Measurements from ENCODE around the gene LINS1. TPM values are rescaled to one million over a fixed set of nuclear protein-coding genes. Genes with fewer than 3 reads are reported as not detected.

Gene LINS1
- total RNA-seq, 2 donors from 2014 or later = 5.4 to 29.3 TPM

- no peak for ATAC-seq (ENCODE audit: insufficient number of reproducible peaks, low FRiP score, low read depth)
- TF ChIP-seq, protein P1, sequence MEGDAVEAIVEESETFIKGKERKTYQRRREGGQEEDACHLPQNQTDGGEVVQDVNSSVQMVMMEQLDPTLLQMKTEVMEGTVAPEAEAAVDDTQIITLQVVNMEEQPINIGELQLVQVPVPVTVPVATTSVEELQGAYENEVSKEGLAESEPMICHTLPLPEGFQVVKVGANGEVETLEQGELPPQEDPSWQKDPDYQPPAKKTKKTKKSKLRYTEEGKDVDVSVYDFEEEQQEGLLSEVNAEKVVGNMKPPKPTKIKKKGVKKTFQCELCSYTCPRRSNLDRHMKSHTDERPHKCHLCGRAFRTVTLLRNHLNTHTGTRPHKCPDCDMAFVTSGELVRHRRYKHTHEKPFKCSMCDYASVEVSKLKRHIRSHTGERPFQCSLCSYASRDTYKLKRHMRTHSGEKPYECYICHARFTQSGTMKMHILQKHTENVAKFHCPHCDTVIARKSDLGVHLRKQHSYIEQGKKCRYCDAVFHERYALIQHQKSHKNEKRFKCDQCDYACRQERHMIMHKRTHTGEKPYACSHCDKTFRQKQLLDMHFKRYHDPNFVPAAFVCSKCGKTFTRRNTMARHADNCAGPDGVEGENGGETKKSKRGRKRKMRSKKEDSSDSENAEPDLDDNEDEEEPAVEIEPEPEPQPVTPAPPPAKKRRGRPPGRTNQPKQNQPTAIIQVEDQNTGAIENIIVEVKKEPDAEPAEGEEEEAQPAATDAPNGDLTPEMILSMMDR (IDR thresholded peaks at IDR 0.05) = no peak
- Histone ChIP-seq H3K4me1 (ENCODE audit: control insufficient read depth in 1 of 2, low read depth in 2 of 2) (no peaks in the 10 kb centered on the region), H3K9me3 (no peaks in the 10 kb centered on the region), H3K4me3 (no peak overlapping the region), H3K27me3 (replicated peaks; ENCODE audit: insufficient read depth) (no peaks in the 10 kb centered on the region), H3K27ac (no peak overlapping the region), H3K36me3 (no peaks in the 10 kb centered on the region)
- no peak for DNase-seq (ENCODE audit: low spot score)
These were observed 68.1 kb downstream of the LINS1 start for GRCh38 chr15:100533886-100534285.

DNA sequence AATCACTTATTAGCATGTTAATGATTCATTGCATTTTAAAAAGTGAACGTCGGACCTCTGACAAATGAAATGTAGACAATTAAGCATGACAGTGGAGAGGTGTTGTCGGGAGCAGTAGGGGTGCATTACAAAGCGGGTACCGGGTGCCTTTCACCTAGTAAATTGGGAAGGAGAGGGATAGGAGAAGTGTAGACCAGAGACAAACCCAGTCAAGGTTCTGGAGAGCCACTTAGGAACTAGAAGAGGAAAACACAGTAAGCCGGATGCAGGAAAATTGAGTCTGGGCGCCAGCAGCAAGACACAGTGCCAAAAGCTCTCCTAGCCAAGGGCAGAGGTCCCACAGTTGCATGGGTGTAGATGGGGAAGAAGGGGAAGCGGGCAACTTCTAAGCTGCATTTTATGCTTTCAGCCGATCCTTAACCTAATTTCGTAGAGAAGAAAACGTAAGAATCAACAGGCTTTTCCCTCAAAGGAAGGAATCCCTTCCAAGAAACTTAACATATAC lies 70.1 kb downstream of the LINS1 start:
- TF ChIP-seq, protein P1 (IDR thresholded peaks at IDR 0.05) = no peak
- H3K36me3 ChIP-seq = no peaks in the 10 kb centered on the region
- no peak for ATAC-seq (ENCODE audit: insufficient number of reproducible peaks, low FRiP score, low read depth)

DNA sequence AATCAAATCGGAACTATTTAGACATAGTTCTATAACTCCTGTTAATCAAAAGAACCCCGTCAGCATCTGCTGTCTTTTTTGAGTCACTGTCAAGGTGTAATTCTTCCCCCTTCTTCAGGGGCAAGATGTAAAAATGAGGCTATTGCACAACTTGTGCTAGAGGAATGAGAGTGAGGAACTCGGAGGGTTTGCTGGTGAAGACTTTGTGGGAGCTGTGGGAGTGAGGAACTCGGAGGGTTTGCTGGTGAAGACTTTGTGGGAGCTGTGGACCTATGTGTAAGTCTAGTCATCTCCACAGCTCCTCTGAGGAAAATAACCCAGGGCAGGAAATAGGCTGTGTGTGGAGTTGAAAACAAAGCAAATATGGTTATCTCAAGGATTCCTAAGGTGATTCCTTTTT lies 70.8 kb downstream of the LINS1 start:
- ATAC-seq (ENCODE audit: insufficient number of reproducible peaks, low FRiP score, low read depth) = no peak
- TF ChIP-seq, protein P1 (IDR thresholded peaks at IDR 0.05) = no peak

More for the DNA sequence above, 70.1 kb downstream of the LINS1 start:
- Histone ChIP-seq H3K27me3 (replicated peaks; ENCODE audit: insufficient read depth) (no peaks in the 10 kb centered on the region), H3K9me3 (no peaks in the 10 kb centered on the region), H3K4me3 (no peak overlapping the region), H3K4me1 (ENCODE audit: control insufficient read depth in 1 of 2, low read depth in 2 of 2) (no peaks in the 10 kb centered on the region), H3K27ac (no peak overlapping the region)
- no peak for DNase-seq (ENCODE audit: low spot score)

GRCh38 chr15:100529556-100529955 lies 72.4 kb downstream of the LINS1 start:
- TF ChIP-seq, protein P1 (IDR thresholded peaks at IDR 0.05) = no peak
- H3K36me3 ChIP-seq = no peaks in the 10 kb centered on the region
- no peak overlapping the region for H3K4me3 ChIP-seq
- peaks cover 3 to 13% of the 10 kb centered on the region in 2 donors for H3K4me1 ChIP-seq (ENCODE audit: control insufficient read depth in 1 of 2, low read depth in 2 of 2)
- ATAC-seq (ENCODE audit: insufficient number of reproducible peaks, low FRiP score, low read depth) = no peak
- no peak overlapping the region for H3K27ac ChIP-seq
- H3K27me3 ChIP-seq (replicated peaks; ENCODE audit: insufficient read depth) = peaks cover 5% of the 10 kb centered on the region
- DNase-seq (ENCODE audit: low spot score) = no peak
- H3K9me3 ChIP-seq = no peaks in the 10 kb centered on the region

More for the DNA sequence above, 70.8 kb downstream of the LINS1 start:
- DNase-seq (ENCODE audit: low spot score) = no peak
- Histone ChIP-seq H3K4me3 (no peak overlapping the region), H3K36me3 (no peaks in the 10 kb centered on the region), H3K27me3 (replicated peaks; ENCODE audit: insufficient read depth) (no peaks in the 10 kb centered on the region), H3K4me1 (ENCODE audit: control insufficient read depth in 1 of 2, low read depth in 2 of 2) (peaks cover 3 to 6% of the 10 kb centered on the region in 2 donors), H3K9me3 (no peaks in the 10 kb centered on the region), H3K27ac (no peak overlapping the region)

DNA sequence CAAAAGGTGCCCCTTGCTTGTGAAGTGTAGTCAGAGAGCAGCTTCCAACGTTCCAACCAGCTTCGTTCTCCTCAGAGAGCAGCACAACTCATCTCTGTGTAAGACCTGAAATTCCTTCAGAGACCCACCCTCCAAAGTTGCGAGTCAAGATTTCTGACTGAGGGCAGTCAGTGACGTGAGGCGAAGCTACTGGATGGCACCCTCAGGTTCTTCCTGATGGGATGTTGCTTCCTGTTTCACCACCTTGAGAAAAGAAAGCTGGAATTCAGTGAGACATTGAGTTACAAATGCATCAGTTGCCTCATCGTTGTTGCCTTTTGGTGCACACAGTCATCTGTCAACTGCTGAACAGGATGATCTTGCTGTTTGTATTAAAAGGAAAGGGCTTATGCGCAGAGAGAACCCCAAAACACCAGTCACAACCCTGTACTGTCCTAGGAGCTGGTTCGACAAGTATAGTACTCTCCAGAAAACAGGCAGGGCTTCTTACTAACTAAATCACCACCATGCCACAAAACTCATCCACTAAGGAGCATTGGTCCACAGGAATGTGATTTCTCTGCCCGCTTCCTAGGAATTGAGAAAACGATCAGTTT lies 73.1 kb downstream of the LINS1 start, which contains the start of gene CERS3:
Gene CERS3, minus strand, starts transcription at position 118 of the 596 bp plus-strand sequence. CDS start 27,101 bp downstream, outside the sequence.
- TF ChIP-seq, protein P1 (IDR thresholded peaks at IDR 0.05) = no peak
- H3K27ac ChIP-seq = no peak within 1 kb of the TSS
- no peaks in the 10 kb centered on the region for H3K9me3 ChIP-seq
- ATAC-seq (ENCODE audit: insufficient number of reproducible peaks, low FRiP score, low read depth) = no peak
- DNase-seq (ENCODE audit: low spot score) = no peak
- H3K36me3 ChIP-seq = no peaks in the 10 kb centered on the region
- peaks cover 3 to 13% of the 10 kb centered on the region in 2 donors for H3K4me1 ChIP-seq (ENCODE audit: control insufficient read depth in 1 of 2, low read depth in 2 of 2)
- H3K27me3 ChIP-seq (replicated peaks; ENCODE audit: insufficient read depth) = peaks cover 5% of the 10 kb centered on the region
- H3K4me3 ChIP-seq = no peak within 1 kb of the TSS
